Activated T-cell treated with anti-CD3 and anti-CD28 coated beads, Interleukin-2, amount 50 U/mL, for 4 hours (primary cell): ENCODE results near the gene DGLUCY. TPM values are rescaled to one million over a fixed set of nuclear protein-coding genes. Genes with fewer than 3 reads are reported as not detected.
"Not testable (repeated sequence)": the region's sequence is repeated elsewhere in the genome, so short reads cannot be mapped to it uniquely, and the experiment has no call there.

ENCODE experiments used
- ATAC-seq, 2 donors: fragments of 200-7000 bp; cut with Tn5 transposase; one replicate each; pipeline ENCODE4 v1.10.0; 2021
- DNase-seq: peaks from one replicate; pipeline ENCODE4 v3.0.0-alpha.2; 2020
- H3K27me3 Mint-ChIP-seq: one replicate; pipeline ENCODE4 v1.8.0; 2021; ENCODE audit warnings: low read depth, mixed read lengths
- H3K36me3 Mint-ChIP-seq: one replicate; pipeline ENCODE4 v1.8.0; 2022; ENCODE audit warnings: mixed read lengths; ENCODE audit not compliant: insufficient read depth
- H3K4me1 Mint-ChIP-seq: one replicate; pipeline ENCODE4 v1.8.0; 2021; ENCODE audit warnings: low read depth, mixed read lengths
- H3K4me3 Mint-ChIP-seq: one replicate; pipeline ENCODE4 v1.8.0; 2021; ENCODE audit warnings: mild to moderate bottlenecking, moderate library complexity, mixed read lengths
- H3K9me3 Mint-ChIP-seq: one replicate; pipeline ENCODE4 v1.8.0; 2021; ENCODE audit warnings: mixed read lengths
- total RNA-seq, 3 donors: library from RNA; stranded (reverse); gene quantifications; one replicate each; pipeline ENCODE4 v1.2.1, GENCODE V29; 2021

DGLUCY gene
- total RNA-seq, 3 donors from 2014 or later, result 25.1 to 29.0 (median 26.7) TPM

GRCh38 chr14:91139776-91140175 is 25.9 kb downstream of the DGLUCY start:
- H3K27me3 Mint-ChIP-seq, result no peaks in the 10 kb centered on the region
- H3K4me1 Mint-ChIP-seq, result peaks cover 48% of the 10 kb centered on the region
- no peak for DNase-seq
- no peaks in the 10 kb centered on the region for H3K9me3 Mint-ChIP-seq
- ATAC-seq, result no peak
- no peak overlapping the region for H3K4me3 Mint-ChIP-seq
- peaks cover 13% of the 10 kb centered on the region for H3K36me3 Mint-ChIP-seq

DNA sequence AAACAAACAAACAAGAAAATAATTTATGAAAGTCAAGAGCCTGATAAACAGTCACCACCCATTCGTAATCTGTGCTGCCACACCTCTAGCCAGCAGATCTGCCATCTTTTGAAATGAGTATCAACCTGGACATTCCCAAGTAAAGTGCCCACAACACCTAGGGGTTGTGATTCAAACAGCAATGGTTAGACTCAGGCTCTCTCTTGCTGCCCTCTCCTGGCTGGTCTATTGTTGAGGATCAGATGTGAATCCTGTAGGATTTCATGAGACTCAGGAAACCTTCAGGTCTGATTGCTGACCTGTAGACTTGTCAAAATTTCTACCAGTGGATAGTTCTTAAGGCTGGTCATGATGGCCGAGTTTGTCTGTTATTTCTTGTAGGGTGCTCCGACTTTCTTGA is 26.8 kb downstream of the DGLUCY start:
- no peak for DNase-seq
- ATAC-seq, result no peak
- Mint-ChIP-seq H3K36me3 (peaks cover 13% of the 10 kb centered on the region), H3K4me3 (no peak overlapping the region), H3K27me3 (no peaks in the 10 kb centered on the region), H3K4me1 (peaks cover 52% of the 10 kb centered on the region), H3K9me3 (no peaks in the 10 kb centered on the region)

DNA sequence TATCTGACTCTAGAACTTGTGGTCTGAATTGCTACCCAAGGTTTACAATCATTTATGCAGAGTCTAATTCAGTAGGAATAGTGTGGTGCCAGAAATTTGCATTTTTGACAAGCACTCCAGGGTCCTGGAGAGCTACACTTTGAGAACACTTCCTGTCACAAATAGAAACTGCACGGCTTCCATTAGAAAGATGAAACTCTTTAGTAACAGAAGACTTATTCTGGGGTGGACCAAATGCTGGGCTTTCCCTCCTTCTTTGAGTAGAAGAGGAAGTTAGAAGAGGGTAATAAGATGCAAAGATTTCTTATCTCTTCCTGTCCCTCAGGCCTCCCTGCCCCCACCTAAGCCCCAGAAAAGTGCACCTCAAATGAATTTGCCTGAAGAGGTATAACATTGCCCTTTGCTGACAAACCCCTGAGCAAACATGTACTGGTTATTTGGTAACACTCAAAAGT is 28.4 kb downstream of the DGLUCY start:
- Mint-ChIP-seq H3K36me3 (peaks cover 14% of the 10 kb centered on the region), H3K9me3 (no peaks in the 10 kb centered on the region), H3K4me1 (peaks cover 52% of the 10 kb centered on the region), H3K4me3 (no peak overlapping the region), H3K27me3 (no peaks in the 10 kb centered on the region)
- ATAC-seq (peak in 1 of 2 donors; percentile 30), DNase-seq (no peak)

DNA sequence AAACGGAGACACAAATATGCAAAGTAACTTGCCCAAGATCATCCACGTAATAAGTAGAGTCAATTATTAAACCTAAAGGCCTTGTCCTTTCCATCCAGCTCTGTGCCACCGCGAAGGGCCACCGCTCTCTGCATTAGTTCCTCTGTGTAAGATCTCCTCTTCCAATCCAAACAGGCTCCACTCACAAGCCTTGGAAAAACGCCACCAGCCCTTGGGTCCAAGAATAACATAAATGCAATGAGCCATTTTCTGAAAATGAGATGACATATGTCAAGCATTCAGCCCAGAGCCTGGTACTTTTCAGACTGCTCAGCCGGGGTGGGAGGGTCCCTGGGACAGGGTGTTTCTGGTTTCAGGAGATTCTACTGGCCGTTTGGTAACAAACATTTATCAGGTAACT is 30.0 kb downstream of the DGLUCY start:
- DNase-seq (no peak), ATAC-seq (no peak)
- no peaks in the 10 kb centered on the region for H3K9me3 Mint-ChIP-seq
- H3K27me3 Mint-ChIP-seq, result no peaks in the 10 kb centered on the region
- H3K4me3 Mint-ChIP-seq, result no peak overlapping the region
- peaks cover 45% of the 10 kb centered on the region for H3K4me1 Mint-ChIP-seq
- H3K36me3 Mint-ChIP-seq, result peaks cover 16% of the 10 kb centered on the region

- ATAC-seq, result no peak
Observed at GRCh38 chr14:91144425-91145145, 30.7 kb downstream of the DGLUCY start.

DNA sequence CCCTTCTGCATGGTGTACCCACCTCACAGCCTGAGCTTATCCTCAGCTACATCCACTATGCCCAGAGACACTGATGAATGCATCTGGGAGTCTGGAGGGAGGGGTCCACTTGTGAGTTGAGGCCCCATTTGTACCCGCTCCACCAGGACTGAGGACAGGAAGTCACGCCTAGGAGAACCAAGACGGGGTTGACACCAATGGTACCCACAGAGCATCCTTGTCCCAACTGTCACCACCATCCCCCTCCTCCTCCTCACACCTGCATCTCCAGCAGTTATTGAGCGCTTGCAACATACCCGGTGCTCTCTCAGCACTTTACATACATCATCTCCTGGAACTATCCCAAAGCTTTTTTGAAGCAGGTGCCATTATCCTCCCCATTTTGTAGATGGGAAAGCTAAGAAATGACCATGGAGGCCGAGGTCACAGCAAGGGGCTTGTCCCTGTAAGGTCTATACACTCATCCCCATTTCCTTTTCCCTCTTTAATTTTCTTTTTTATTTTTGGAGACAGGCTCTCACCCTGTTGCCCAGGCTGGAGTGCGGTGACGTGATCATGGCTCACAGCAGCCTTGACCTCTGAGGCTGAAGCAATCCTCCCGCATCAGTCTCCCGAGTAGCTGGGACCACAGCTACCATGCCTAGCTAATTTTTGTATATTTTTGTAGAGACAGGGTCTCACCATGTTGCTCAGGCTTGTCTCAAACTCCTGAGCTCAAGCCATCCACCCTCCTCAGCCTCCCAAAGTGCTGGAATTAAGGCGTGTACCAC is 31.7 kb downstream of the DGLUCY start:
- H3K27me3 Mint-ChIP-seq, result no peaks in the 10 kb centered on the region
- no peaks in the 10 kb centered on the region for H3K9me3 Mint-ChIP-seq
- peaks cover 14% of the 10 kb centered on the region for H3K36me3 Mint-ChIP-seq
- H3K4me1 Mint-ChIP-seq, result peaks cover 33% of the 10 kb centered on the region
- no peak overlapping the region for H3K4me3 Mint-ChIP-seq
- ATAC-seq, result no peak
- DNase-seq, result no peak

More at GRCh38 chr14:91144425-91145145, 30.7 kb downstream of the DGLUCY start:
- peaks cover 42% of the 10 kb centered on the region for H3K4me1 Mint-ChIP-seq
- no peak overlapping the region for H3K4me3 Mint-ChIP-seq
- H3K36me3 Mint-ChIP-seq, result peaks cover 16% of the 10 kb centered on the region
- no peaks in the 10 kb centered on the region for H3K9me3 Mint-ChIP-seq
- DNase-seq, result no peak
- H3K27me3 Mint-ChIP-seq, result no peaks in the 10 kb centered on the region

GRCh38 chr14:91146661-91147060 is 32.8 kb downstream of the DGLUCY start:
- no peak for DNase-seq
- no peak overlapping the region for H3K4me3 Mint-ChIP-seq
- H3K27me3 Mint-ChIP-seq, result no peaks in the 10 kb centered on the region
- H3K9me3 Mint-ChIP-seq, result no peaks in the 10 kb centered on the region
- no peak for ATAC-seq
- H3K4me1 Mint-ChIP-seq, result peaks cover 27% of the 10 kb centered on the region
- peaks cover 17% of the 10 kb centered on the region for H3K36me3 Mint-ChIP-seq

GRCh38 chr14:91149462-91149861 is 35.6 kb downstream of the DGLUCY start:
- DNase-seq (no peak), ATAC-seq (no peak)
- Mint-ChIP-seq H3K4me3 (no peak overlapping the region), H3K4me1 (peaks cover 7% of the 10 kb centered on the region), H3K36me3 (peaks cover 16% of the 10 kb centered on the region), H3K27me3 (no peaks in the 10 kb centered on the region), H3K9me3 (no peaks in the 10 kb centered on the region)

- ATAC-seq (no peak), DNase-seq (no peak)
- Mint-ChIP-seq H3K4me3 (no peak overlapping the region), H3K9me3 (no peaks in the 10 kb centered on the region), H3K4me1 (peaks cover 10% of the 10 kb centered on the region), H3K36me3 (peaks cover 11% of the 10 kb centered on the region), H3K27me3 (no peaks in the 10 kb centered on the region)
Observed at GRCh38 chr14:91152499-91152898, 38.6 kb downstream of the DGLUCY start.

- ATAC-seq, result no peak
- Mint-ChIP-seq H3K36me3 (peaks cover 12% of the 10 kb centered on the region), H3K4me1 (peaks cover 10% of the 10 kb centered on the region), H3K9me3 (no peaks in the 10 kb centered on the region), H3K4me3 (no peak overlapping the region), H3K27me3 (no peaks in the 10 kb centered on the region)
- no peak for DNase-seq
Observed at GRCh38 chr14:91153360-91153759, 39.5 kb downstream of the DGLUCY start.

GRCh38 chr14:91154851-91155625 is 41.2 kb downstream of the DGLUCY start:
- no peak overlapping the region for H3K4me3 Mint-ChIP-seq
- no peaks in the 10 kb centered on the region for H3K9me3 Mint-ChIP-seq
- ATAC-seq, result peak; percentile 46 to 69
- H3K4me1 Mint-ChIP-seq, result peaks cover 10% of the 10 kb centered on the region
- DNase-seq, result no peak
- peaks cover 19% of the 10 kb centered on the region for H3K36me3 Mint-ChIP-seq
- H3K27me3 Mint-ChIP-seq, result no peaks in the 10 kb centered on the region

GRCh38 chr14:91155626-91156089 is 41.8 kb downstream of the DGLUCY start:
- Mint-ChIP-seq H3K27me3 (no peaks in the 10 kb centered on the region), H3K4me1 (peaks cover 10% of the 10 kb centered on the region), H3K4me3 (no peak overlapping the region), H3K36me3 (peaks cover 25% of the 10 kb centered on the region), H3K9me3 (no peaks in the 10 kb centered on the region)
- DNase-seq (no peak), ATAC-seq (no peak)

DNA sequence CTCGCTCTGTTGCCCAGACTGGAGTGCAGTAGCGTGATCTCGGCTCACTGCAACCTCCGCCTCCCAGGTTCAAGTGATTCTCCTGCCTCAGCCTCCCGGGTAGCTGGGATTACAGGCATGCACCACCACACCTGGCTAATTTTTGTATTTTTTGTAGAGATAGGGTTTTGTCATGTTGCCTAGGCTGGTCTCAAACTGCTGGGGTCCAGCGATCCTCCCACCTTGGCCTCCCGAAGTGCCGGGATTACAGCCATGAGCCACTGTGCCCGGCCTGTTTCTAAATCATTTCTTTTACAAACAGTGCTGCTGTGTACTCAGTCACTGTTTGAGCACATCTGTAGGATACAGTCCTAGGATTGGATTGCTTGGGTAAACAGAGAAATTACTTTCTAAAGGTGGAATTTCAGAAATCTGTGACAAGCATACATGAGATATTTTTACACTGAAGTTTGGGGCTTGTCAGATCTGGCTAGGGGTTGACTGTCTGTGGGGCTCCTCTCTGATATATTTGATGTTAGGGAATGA is 42.3 kb downstream of the DGLUCY start:
- not testable (repeated sequence) for H3K4me3 Mint-ChIP-seq, H3K9me3 Mint-ChIP-seq, ATAC-seq, DNase-seq, H3K27me3 Mint-ChIP-seq
- Mint-ChIP-seq H3K36me3 (peaks cover 24% of the 10 kb centered on the region), H3K4me1 (peaks cover 10% of the 10 kb centered on the region)

DNA sequence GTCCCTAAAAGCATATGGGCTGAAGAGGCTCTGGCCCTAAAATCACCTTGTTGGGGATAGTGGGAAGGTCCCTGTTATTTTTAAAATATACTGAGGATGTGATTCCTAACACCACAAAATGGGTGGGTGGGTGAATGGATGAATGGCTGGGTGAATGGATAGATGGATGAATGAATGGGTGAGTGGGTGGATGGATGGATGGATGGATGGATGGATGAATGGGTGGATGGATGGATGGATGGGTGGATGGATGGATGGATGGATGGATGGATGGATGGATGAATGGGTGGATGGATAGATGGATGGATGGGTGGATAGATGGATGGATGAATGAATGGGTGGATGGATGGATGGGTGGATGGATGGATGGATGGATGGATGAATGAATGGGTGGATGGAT is 43.0 kb downstream of the DGLUCY start:
- not testable (repeated sequence) for DNase-seq, H3K9me3 Mint-ChIP-seq, ATAC-seq, H3K27me3 Mint-ChIP-seq, H3K4me3 Mint-ChIP-seq
- Mint-ChIP-seq H3K4me1 (peaks cover 10% of the 10 kb centered on the region), H3K36me3 (peaks cover 28% of the 10 kb centered on the region)
